MM.1S (cell line): ENCODE results near the gene CORO2A.

Experiments used
- DNase-seq: peaks from one replicate; pipeline ENCODE4 v3.0.0-alpha.2; 2015
- H2AFZ ChIP-seq: fragments of 300-600 bp; sonication (generic); 2 replicates; pipeline ENCODE4 v1.6.0; 2016; ENCODE audit warnings: antibody characterized with exemption, low read length
- H3F3A ChIP-seq: fragments of 300-600 bp; sonication (generic); 2 replicates; pipeline ENCODE4 v1.6.1; 2016; ENCODE audit warnings: mild to moderate bottlenecking, antibody characterized with exemption, low read length, moderate library complexity, mixed read lengths; ENCODE audit not compliant: insufficient read depth
- H3K27ac ChIP-seq: fragments of 300-600 bp; sonication (generic); 2 replicates; pipeline ENCODE4 v1.5.1; 2016; ENCODE audit warnings: mild to moderate bottlenecking, low read length
- H3K27me3 ChIP-seq: fragments of 300-600 bp; sonication (generic); replicated peaks from 2 replicates; pipeline ENCODE4 v1.6.0; 2016; ENCODE audit warnings: low read length; ENCODE audit not compliant: insufficient read depth
- H3K36me3 ChIP-seq: fragments of 300-600 bp; sonication (generic); replicated peaks from 2 replicates; pipeline ENCODE4 v1.6.1; 2016; ENCODE audit warnings: mild to moderate bottlenecking, low read length, mixed read lengths; ENCODE audit not compliant: insufficient read depth
- H3K4me1 ChIP-seq: fragments of 300-600 bp; sonication (generic); 2 replicates; pipeline ENCODE4 v1.6.1; 2016; ENCODE audit warnings: low read length, mixed read lengths
- H3K4me2 ChIP-seq: fragments of 300-600 bp; sonication (generic); 2 replicates; pipeline ENCODE4 v1.6.0; 2016; ENCODE audit warnings: low read depth, low read length
- H3K4me3 ChIP-seq: fragments of 300-600 bp; sonication (generic); 2 replicates; pipeline ENCODE4 v1.5.1; 2016; ENCODE audit warnings: low read length, mixed read lengths
- H3K79me2 ChIP-seq: fragments of 300-600 bp; sonication (generic); 2 replicates; pipeline ENCODE4 v1.6.1; 2016; ENCODE audit warnings: mixed run types, low read length, mixed read lengths
- H3K9ac ChIP-seq: fragments of 300-600 bp; sonication (generic); 2 replicates; pipeline ENCODE4 v1.6.1; 2016; ENCODE audit warnings: low read length, mixed read lengths
- H3K9me2 ChIP-seq: fragments of 300-600 bp; sonication (generic); replicated peaks from 2 replicates; pipeline ENCODE4 v1.6.1; 2016; ENCODE audit warnings: mild to moderate bottlenecking, low read length, mixed read lengths; ENCODE audit not compliant: insufficient read depth
- H3K9me3 ChIP-seq: fragments of 300-600 bp; sonication (generic); replicated peaks from 2 replicates; pipeline ENCODE4 v1.6.1; 2016; ENCODE audit warnings: mild to moderate bottlenecking, low read length, mixed read lengths; ENCODE audit not compliant: insufficient read depth
- H4K20me1 ChIP-seq: fragments of 300-600 bp; sonication (generic); 2 replicates; pipeline ENCODE4 v1.6.1; 2016; ENCODE audit warnings: mild to moderate bottlenecking, low read length, moderate library complexity, mixed read lengths; ENCODE audit not compliant: insufficient read depth
- EZH2 ChIP-seq: fragments of 300-600 bp; sonication (generic); optimal IDR thresholded peaks from 2 replicates; pipeline ENCODE3; 2017; ENCODE audit warnings: low read depth, mild to moderate bottlenecking, antibody characterized with exemption, low read length, mixed read lengths
- EZH2phosphoT487 ChIP-seq: fragments of 300-600 bp; sonication (generic); IDR thresholded peaks from 2 replicates; pipeline ENCODE4 v1.6.1; 2018; ENCODE audit warnings: antibody characterized with exemption, low read length
- TF ChIP-seq, protein P1 (sequence below): fragments of 300-600 bp; sonication (generic); IDR thresholded peaks from 2 replicates; pipeline ENCODE4 v1.5.1; 2016; ENCODE audit warnings: antibody characterized with exemption, low read length, mixed read lengths

CORO2A gene

DNA sequence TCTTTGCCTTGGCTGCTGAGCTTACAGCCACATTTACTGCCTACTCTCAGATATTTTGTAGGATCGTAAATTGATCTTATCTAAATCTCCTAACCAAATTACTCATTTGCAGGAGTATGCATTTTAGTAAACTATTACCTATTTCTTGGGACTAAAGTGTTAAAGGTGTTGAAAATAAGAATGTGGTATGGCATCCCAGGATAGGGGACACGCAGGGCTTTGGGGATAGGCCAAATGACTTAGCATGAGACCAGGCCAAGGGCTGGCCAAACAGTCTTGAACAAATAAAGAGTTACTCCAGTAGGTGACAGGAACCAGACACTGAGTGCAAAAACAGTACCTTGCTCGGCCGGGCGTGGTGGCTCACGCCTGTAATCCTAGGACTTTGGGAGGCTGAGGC, 37.9 kb upstream of the CORO2A start:
- no peaks in the 10 kb centered on the region for H4K20me1 ChIP-seq

DNA sequence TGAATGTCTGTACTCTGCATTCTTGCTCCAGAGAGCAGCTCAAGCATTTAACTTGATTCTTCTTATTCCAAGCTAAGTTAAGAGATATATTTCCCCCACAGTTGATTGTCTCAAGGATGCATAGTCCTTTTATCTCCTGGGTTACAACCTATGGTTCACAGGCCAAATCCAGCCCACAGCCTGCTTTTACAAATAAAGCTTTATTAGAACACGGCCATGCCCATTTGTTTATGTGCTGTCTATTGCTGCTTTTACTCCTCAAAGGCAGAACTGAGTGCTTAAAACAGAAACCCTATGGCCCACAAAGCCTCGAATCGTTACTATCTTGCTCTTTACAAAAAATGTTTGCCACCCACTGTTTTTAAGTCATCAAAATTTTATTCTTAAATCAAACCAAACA, 37.2 kb upstream of the CORO2A start:
- H2AFZ ChIP-seq: no peak overlapping the region
- no peaks in the 10 kb centered on the region for H3K36me3 ChIP-seq
- H3K9me2 ChIP-seq: no peaks in the 10 kb centered on the region
- no peaks in the 10 kb centered on the region for H4K20me1 ChIP-seq
- H3K27ac ChIP-seq: no peak overlapping the region
- H3K27me3 ChIP-seq: no peaks in the 10 kb centered on the region
- H3K9ac ChIP-seq: no peak overlapping the region
- H3K79me2 ChIP-seq: no peaks in the 10 kb centered on the region
- H3K4me1 ChIP-seq: no peaks in the 10 kb centered on the region
- no peaks in the 10 kb centered on the region for H3K9me3 ChIP-seq
- no peak for DNase-seq
- H3K4me3 ChIP-seq: no peak overlapping the region
- H3F3A ChIP-seq: no peaks in the 10 kb centered on the region
- no peak overlapping the region for H3K4me2 ChIP-seq
- TF ChIP-seq, protein P1, sequence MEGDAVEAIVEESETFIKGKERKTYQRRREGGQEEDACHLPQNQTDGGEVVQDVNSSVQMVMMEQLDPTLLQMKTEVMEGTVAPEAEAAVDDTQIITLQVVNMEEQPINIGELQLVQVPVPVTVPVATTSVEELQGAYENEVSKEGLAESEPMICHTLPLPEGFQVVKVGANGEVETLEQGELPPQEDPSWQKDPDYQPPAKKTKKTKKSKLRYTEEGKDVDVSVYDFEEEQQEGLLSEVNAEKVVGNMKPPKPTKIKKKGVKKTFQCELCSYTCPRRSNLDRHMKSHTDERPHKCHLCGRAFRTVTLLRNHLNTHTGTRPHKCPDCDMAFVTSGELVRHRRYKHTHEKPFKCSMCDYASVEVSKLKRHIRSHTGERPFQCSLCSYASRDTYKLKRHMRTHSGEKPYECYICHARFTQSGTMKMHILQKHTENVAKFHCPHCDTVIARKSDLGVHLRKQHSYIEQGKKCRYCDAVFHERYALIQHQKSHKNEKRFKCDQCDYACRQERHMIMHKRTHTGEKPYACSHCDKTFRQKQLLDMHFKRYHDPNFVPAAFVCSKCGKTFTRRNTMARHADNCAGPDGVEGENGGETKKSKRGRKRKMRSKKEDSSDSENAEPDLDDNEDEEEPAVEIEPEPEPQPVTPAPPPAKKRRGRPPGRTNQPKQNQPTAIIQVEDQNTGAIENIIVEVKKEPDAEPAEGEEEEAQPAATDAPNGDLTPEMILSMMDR: no peak
- no peak for TF ChIP-seq EZH2phosphoT487
- TF ChIP-seq EZH2: no peak

More for the DNA sequence above, 37.9 kb upstream of the CORO2A start:
- no peak overlapping the region for H3K27ac ChIP-seq
- H3K9me2 ChIP-seq: no peaks in the 10 kb centered on the region
- TF ChIP-seq EZH2 (no peak), EZH2phosphoT487 (no peak)
- TF ChIP-seq, protein P1: no peak
- H3K9me3 ChIP-seq: no peaks in the 10 kb centered on the region
- H2AFZ ChIP-seq: no peak overlapping the region
- H3F3A ChIP-seq: no peaks in the 10 kb centered on the region
- no peak overlapping the region for H3K4me2 ChIP-seq
- H3K4me3 ChIP-seq: no peak overlapping the region
- H3K9ac ChIP-seq: no peak overlapping the region
- no peaks in the 10 kb centered on the region for H3K79me2 ChIP-seq
- no peaks in the 10 kb centered on the region for H3K4me1 ChIP-seq
- no peaks in the 10 kb centered on the region for H3K36me3 ChIP-seq
- no peaks in the 10 kb centered on the region for H3K27me3 ChIP-seq
- DNase-seq: no peak

DNA sequence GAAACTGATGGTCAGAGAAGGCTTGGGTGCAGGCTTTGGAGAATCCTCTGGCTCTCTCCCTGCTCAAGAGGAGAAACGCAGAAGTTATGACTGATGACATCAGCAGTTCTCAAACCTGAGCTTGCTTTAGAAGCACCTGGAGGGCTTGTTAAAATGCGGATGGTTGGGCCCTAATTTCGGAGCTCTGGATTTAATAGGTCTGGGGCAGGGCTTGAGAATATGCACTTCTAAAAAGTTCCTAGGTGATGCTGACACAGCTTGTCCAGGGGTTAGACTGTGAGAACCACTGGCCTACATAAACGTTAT, 36.6 kb upstream of the CORO2A start:
- no peak for DNase-seq
- Histone ChIP-seq H3K27me3 (no peaks in the 10 kb centered on the region), H3F3A (no peaks in the 10 kb centered on the region), H4K20me1 (no peaks in the 10 kb centered on the region), H3K79me2 (no peaks in the 10 kb centered on the region), H2AFZ (no peak overlapping the region), H3K27ac (no peak overlapping the region), H3K4me1 (no peaks in the 10 kb centered on the region), H3K4me2 (no peak overlapping the region), H3K9me3 (no peaks in the 10 kb centered on the region), H3K9me2 (no peaks in the 10 kb centered on the region), H3K36me3 (no peaks in the 10 kb centered on the region), H3K4me3 (no peak overlapping the region), H3K9ac (no peak overlapping the region)
- TF ChIP-seq, protein P1: no peak
- TF ChIP-seq EZH2: no peak
- no peak for TF ChIP-seq EZH2phosphoT487
